Erythroblast (primary cell): Measurements from ENCODE around the gene MBOAT7.

Source experiments
- GATA1 ChIP-seq: IDR thresholded peaks from 2 replicates; pipeline ENCODE4 v1.6.1; 2011; ENCODE audit warnings: low read depth, mild to moderate bottlenecking, control low read depth, low read length, moderate library complexity
- POLR2A ChIP-seq: IDR thresholded peaks from 2 replicates; pipeline ENCODE4 v1.6.1; 2011; ENCODE audit warnings: mild to moderate bottlenecking, low read length

- TF ChIP-seq POLR2A (no peak), GATA1 (no peak)
These were observed 55.3 kb downstream of the MBOAT7 start for GRCh38 chr19:54133957-54134590.
